Midbrain (tissue), 1 donor: Measurements from ENCODE around the gene FAU.

Experiments
- DNase-seq: peaks from one replicate; lab custom pipeline; 2025; lab: John Stamatoyannopoulos, UW

The FAU gene

DNA sequence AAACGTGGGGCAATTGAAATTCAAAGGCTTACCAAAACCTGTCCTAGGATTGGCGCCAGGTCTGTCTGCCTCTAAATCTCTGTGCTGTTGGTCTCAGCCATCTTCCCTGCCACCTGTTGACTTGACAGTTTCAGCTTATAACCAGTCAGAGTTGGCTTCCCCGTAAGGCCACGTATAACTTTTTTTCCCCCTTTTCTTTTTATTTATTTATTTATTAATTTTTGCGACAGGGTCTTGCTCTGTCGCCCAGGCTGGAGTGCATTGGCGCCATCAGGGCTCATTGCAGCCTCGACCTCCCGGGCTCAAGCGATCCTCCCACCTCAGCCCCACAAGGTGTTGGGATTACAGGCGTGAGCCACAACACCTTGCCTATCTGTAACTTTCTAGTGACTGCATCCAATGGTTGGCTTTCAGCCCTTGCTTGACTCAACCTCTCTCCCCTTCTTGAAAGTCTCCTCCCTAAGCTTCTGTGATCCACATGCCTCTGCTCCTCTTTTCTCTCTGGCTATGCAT lies 13.8 kb upstream of the FAU start:
- DNase-seq, result no peak

DNA sequence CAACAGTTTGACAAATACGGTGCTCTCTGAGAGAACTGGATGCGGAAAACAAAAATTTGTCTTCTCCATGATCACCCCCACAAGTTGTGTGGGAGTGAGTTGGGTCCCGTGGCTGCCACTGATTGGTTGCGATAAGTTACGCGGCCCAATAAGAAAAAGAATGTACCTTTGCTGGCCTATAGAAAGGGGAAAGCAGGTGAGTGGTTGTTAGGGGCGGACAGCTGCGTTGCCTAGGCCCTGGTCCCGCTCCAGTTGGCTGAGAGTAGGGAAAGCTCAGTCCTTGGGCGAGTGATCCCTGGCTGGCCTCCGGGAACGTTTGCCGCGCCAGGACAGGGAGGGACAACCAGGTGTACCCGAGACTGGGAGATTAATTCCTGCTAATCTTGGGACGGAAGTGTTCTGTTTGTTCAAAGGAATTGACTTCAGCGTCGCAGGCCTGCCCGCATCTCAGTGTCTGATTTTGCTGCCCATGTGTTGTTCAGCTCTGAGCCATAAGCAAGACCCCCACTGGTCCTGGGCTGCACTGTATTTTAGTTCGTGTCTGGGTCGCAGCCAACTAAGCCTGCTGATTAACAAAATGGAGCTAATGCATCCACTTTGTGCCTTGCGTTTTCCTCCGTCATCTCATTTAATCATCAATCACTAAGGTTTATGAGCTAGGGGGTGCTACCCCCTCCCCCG lies 13.2 kb upstream of the FAU start:
- DNase-seq, result peak; percentile 93

DNA sequence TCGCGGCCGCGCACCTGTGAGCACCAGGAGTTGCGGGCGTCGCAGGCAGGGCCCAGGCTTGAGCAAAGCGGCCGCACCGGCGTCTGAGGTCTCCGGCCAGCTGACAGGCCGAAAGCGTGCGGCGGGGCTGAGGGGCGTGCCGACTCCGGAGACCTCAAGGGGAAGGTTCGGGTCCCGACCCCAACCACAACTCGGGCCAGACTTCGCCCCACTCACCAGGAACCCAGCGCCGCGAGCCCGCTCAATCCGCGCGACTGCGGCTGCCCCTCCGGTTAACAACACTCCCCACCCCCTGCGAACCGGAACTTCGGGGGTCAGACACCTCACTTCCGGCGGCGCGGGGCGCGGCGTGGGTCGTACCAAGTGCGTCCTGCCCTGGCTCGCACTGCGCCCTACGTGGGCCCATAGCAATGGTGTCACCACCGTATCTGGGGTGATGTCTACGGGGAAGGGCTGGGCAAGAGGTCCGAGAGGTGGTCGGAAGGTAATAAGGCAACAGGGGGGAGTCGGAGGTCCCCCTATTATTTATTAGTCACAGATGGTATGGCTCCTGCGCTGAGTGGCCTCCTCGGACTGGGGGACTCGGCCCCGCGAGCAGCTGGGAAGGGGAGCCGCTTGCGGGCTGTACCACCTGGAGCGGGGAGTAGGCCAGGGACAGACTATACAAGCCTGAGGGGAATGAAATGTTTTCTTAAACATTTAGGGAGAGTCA lies 12.5 kb upstream of the FAU start, which contains the start of gene SYVN1:
SYVN1 (minus strand) TSS at position 280 of the 712 bp plus-strand sequence. CDS start 918 bp downstream, outside the sequence.
- DNase-seq, result peak; percentile 93

DNA sequence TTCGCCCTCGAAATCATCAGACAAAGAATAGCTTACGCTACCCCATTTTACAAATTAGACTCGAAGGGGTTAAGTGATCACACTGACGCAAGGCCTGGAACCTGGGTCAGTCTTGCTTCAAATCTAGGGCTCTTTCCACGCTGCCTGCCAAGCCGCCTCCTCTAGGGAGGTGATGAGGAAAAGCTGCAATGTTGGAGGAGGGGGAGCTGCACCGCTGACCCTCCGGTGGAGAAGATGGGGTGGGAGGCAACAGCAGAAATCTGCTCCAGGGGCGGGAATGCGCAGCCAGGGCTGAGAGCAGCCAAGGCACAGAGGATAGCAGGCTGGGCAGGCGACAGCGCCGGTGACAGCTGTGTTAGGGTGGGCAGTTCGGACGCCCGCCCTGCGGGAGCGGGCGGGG lies 11.8 kb upstream of the FAU start:
- DNase-seq, result no peak

DNA sequence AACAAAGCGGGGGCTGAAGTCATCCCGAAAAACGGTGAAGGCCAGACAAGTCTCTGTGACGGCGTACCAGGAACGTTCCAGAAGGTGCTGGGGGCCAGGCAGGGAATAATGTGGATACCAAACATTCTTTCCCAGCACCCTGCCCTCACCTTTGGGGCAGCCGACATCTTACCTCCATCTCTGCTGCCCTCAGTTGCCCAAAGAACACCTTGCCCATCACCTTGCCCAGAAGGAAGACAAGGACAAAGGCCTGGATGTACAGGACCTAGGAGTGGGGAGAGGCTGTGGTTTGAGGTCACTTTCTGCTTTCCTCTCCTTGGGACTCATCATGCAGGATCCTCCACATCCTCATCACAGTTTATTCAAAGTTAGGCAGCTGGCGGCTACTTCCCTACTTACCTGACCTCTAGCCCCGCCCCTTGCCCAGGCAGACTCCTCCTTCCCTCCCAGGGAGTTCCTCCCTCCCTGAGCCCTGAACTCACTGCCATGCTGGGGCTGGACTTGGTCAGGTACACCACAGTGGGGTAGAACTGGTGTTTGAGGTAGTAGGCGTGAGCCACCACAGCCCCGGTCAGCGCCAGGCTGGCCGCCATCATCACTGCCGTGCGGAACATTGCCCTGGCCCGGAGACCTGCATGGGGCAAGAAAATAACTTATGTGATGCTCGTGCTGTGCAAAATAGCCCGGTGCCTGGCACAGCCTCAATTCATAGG lies 11.2 kb upstream of the FAU start:
- no peak for DNase-seq

DNA sequence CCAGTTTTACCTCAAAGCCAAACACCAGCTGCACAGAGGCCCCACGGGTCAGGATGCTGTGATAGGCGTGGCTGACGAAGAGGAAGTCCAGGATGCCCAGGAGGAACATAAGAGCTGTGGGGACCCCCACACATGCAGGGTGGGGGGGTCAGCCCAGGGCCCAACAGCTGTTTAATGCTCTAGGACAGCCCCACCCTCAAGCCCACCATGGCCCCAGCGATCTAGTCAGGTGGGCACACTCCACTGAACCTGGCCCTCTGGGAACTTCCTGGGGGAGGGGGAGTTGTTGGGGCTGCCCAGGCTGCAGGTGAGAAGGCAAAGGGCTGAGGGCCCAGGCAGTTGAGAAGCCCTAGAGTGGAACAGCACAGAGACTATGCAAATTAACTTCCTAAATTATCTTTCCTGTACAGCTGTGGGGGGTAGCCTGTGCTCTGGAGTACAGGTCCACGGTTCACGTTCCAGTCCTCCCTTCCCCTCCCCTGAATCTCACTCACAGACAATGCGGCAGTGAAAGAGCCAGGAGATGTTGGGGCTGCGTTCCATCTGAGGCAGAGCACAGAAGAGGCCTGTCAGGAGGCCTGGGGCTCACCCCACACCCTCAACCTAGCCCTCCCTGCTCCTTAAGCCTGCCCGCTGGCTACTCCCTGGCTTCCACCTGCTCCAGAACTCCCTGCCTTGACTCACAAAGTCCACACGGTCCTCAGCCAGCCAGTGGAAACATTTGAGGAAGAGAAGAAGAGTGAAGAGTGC lies 10.5 kb upstream of the FAU start:
- no peak for DNase-seq

DNA sequence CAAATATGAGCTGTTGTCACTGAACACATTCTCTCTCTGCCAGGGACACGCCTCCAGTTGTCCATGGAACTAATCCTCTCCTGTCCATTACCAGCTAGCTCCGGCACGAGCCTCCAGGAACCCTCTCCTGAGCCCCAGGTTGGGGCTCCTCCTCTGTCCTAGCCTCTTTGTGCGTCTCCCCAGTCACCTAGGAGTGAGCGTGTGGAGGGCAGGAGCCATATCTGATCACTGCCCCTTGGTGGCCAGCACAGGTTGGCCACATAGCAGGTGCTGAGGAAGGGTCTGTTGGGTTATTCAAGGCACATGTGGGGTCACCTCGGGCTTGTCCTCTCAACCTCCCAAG lies 9.9 kb upstream of the FAU start:
- no peak for DNase-seq

DNA sequence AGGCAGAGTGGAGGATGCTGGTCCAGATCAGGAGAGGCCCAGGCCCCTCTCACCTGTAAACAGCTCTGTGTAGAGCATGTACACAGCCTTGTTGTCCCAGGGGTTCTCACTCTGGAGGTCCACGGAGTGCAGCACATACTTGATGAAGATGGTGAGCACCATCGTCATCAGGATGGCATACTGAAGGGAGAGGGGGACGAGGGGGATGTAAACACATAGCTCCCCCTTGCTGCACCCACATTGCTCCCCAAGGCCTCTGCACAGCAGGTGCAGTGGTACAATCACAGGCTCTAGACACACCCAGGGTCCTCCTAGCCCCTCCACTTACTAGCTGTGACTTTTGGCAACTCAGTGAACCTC lies 9.5 kb upstream of the FAU start:
- DNase-seq, result no peak

DNA sequence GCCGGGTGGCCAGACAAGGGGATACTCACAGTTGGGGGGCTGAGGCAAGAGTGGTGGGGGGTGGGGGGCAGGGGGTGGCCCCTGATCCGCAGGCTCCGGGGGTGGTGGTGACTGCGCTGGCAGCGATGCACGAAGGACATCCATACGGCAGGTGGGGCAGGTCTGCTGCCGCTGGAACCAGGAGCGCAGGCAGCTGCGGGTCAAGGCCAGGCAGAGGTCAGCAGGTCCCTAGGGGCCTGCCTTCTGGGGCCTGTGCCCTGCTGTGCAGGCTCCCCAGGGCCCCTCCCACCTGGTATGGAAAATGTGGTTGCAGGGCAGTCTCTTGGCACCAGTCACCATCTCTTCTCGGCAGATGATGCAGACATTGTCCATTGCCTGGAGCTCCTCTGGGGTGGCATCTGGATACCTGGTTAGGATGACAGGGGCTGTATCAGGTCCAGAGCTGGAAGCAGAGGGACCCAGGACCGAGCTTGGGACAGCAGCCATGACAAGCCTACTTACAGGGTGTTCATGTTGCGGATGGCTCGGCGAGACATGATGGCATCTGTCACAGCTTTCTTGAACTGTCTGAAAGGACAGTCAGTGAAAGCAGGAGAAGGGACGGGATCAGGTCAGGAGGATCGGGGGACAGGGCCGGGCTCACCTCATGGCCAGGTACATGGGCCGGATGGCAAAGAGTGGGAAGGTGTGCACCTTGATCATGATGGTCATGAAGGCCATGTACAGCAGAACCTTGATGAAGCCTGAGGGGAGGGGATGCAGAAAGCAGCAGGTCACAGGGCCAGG lies 8.9 kb upstream of the FAU start:
- no peak for DNase-seq

DNA sequence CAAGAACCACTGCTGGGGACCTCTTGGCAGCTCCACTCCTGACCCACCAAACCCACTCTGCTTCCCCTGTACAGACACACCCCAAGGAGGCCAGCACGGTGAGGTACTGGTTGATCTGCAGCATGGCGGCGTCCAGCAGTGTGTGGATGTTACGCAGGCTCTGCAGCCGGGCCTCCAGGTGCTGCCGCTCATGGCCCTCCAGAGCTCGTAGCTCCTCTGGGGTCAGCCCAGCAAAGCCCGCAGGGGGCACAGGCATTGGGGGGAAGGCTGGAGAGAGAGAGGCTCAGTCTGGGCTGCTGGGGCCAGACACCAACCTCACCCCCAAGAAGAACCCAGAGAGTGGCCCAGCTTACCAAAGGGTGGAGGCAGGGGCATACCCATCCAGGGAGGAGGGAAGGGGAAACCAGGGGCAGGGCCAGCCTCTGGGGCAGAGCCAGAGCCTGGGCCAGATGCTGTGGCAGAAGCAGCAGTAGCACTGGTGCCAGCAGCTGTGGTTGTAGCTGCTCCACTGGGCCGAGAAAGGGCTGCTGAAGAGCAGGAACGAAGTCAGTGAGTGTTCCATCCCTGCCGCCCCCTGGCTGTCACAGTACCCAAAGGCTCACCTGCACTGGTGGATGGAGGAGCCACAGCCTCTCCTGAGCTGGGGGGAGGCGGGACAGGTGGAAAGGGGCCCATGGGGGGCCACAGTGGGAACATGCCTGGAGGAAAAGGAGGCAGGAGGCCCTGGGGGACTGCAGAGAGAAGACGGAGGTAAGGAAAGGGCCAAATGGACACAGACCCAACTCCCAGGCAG lies 7.9 kb upstream of the FAU start:
- no peak for DNase-seq

DNA sequence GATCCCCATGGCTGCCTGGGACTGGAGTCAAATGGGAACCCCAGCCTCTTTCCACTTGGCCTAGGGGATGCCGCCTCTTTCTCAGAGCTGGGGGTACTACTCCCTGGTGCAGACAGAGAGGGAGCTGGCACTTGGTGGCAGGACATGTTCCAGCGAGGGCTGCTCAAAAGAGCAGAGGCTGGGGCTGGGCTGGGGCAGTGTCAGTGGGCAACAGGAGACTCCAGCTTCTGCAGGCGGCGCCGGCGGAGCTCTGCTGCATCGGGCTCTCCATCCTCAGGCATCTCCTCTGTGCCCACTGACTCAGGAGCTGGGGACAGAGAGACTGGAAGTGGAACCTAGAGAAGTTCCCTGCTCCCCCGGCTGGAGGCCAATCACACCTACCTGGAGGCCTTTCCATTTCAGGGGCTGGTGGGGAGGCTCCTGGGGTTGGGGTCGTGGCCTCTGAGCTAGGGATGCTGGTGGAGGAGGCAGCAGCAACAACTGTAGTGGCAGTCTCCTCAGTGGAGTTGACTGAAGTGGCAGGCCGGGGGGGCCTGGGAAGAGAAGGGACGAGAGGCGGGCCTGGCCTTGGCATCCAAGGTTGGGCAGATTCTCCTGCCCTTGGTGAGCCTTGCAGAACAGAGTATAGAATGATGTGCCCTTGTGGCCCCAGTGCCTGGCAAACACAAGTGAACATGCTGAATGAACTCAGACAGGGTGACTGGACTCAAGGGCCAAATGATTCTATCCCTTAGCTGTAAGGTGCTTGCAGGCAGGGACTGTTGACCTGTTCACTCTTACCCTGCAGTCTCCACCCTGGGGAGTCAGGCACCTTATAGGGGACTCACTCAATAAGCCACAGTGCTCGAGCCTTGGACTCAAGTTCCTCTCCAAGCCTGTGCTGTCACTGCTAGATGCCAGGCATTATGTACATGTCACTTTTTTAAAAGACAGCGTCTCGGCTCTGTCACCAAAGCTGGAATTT lies 6.5 kb upstream of the FAU start:
- no peak for DNase-seq

DNA sequence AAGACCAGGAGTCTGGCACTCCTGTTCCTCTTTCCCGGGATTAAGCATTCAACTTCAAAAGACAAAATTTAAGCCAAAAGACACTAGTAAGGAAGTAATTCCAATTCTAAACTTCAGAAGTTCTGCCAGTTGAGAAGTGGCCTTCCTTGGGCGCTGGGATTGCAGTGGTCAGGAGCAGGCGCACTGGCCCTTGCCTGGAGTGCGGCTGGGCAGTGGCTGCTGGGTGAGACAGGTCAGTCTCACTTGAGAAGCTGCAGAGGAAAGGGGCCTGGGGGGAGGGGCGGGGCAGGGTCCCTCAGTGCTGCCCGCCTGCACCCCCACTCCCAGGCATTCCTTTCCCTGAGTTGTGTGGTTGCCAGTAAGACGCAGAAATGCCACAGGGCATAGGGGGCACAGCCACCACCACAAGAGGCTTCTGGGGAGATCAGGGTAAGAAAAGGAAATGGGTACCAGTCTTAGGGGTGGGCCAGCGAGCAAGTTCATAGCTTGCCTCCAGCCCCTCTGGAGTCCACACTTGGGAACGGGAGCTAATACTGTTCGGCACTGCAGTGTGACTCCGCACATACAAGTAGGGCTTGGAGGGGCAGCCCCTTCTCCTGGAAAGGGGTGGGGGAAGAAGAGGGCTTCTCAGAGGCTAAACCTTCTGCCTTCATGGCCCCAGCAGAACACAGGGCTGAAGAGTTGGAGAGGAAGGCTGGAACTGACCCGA lies 5.7 kb upstream of the FAU start:
- no peak for DNase-seq

DNA sequence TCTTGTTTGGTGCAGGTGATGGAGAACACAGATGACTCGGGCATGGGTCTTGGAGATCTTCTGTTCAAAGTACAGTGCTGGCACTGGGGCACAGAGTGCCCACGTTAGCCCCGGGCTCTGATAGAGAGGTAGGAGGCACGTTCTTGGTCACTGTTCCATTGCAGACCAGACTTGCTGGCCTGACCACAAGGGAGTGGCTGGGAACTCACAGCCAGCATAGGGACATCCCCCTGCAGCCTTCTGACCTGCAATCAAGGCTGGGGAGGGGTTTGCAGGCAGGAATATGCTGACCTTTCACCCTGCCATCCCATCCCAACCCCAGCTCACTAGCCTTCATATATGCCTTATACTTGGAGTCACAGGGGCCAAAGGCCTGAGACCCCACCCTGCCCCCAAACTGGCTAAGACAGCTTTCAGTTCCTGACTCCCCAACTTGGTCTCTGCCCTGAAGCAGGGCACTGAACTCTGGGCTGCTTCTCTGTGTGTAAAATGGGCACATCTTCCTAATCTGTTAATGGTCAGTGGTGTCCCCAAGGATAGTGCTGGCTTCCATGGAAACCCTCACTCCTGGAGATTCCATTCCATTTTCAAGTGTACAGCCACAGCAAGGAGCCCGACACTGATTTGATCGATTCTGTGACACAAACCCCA lies 4.8 kb upstream of the FAU start:
- DNase-seq, result no peak

DNA sequence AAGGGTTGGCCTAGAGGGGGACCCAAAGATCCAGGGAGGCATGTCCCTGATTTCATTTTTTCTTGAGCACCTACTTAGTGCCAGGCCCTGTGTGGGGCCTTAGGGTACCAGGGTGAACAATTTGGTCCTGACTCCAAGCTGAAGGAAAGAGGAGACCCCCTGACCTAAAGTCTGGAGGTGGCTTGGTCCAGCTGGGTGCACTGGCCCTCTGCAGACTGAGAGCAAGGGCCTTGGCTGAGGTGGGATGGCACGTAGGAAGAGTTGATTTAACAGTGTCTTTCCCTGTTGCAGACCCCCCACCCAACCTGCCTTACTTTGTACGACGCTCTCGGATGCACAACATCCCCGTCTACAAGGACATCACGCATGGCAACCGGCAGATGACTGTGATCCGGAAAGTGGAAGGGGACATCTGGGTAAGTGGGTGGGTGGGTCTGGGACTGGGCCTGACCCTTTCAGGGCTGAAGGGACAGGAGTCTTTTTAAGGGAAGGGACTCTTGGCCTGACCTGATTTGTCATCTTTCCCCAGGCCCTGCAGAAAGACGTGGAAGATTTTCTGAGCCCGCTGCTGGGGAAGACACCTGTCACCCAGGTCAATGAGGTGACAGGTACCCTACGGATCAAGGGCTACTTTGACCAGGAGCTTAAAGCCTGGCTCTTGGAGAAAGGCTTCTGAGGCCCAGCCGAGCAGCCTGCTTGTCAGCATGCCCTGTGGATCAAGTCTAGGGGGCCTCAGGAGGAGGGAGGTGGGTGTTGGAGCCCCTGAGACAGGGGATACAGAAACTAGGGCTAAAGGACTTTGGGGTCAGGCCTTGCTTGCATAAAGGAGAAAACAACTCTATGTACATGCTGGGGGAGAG lies 3.5 kb upstream of the FAU start:
- DNase-seq, result no peak

DNA sequence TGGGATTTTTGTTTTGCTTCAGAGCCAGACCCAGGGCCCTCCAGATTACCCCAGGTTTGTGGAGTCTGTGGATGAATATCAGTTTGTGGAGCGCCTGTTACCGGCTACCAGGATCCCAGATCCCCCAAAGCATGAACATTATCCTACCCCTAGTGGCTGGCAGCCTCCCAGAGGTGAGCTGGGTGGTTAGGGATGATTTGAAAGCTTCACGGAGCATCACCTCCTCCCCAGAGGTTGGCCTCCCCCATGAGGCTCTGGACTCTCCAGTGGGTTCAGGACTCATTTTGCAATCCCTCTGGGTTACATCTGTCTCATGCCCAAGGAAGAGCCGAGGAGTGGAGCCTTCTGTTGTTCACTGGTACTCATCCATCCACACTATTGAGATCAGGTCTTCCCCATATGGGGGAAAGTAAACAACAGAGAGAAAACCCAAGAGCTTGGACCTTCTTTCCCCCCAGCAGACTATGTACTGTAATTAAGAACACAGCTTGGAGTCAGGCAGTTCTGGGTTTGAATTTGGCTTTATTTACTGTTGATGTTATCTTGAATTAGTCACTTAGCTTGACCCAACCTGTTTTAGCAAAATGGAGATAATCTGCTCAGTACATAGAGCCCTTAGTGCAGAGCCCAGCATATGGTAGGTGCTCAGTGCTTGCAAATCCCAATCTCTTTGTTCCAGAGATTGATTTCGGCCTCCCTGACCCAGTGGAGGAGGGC lies 2.7 kb upstream of the FAU start:
- DNase-seq, result no peak

DNA sequence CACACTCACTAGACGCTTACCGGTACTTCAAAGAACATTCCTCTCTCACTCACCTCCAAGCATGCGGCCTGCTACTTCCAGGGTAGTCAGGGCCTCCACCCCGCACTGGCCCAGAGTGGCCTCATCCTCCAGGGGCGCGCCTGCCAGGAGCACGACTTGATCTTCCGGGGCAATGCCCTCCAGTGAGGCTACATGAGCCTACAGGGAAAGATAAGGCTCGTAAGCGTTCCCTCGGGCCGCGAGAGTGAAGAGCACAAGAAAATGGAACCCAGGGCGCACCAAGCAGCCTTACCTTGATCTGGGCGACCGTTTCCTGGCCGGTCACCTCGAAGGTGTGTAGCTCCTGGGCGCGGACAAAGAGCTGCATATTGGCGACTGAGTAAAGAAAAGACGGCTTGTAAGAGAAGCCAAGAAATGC lies 478 bp downstream of the FAU start:
- DNase-seq, result no peak

DNA sequence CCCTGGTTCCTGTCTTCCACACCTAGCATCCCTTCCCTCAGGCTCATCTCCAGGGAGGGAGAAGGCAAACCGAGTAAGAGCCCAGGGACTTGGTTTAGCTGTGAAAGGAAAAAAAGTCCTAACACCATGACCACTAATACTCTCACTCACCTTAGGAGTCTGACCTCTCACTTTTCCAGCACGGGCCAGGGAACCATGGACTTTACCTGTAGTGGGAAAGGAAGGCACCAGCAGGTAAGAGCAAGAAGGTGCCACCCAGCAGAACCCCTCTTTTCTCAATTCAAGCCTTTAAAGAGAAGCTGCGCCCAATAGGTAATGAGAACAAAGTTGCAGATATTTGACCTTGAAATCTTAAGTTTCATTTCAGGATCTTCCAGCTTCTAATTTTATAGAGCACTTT lies 1.1 kb downstream of the FAU start:
- no peak for DNase-seq
